NB4 (cell line): ENCODE data around the gene CHCHD6.

ENCODE experiments used
- MYC ChIP-seq: IDR thresholded peaks from 2 replicates; pipeline ENCODE4 v1.6.1; 2011; ENCODE audit warnings: low read depth, low read length
- POLR2A ChIP-seq: IDR thresholded peaks from 2 replicates; pipeline ENCODE4 v1.6.1; 2011; ENCODE audit warnings: mild to moderate bottlenecking; ENCODE audit not compliant: insufficient read length; ENCODE audit errors: extremely low read depth
- TF ChIP-seq, protein P1 (sequence below): IDR thresholded peaks from one replicate; pipeline ENCODE4 v1.5.1; 2012; ENCODE audit warnings: low read depth, low read length
- TF ChIP-seq, protein P2 (sequence below): IDR thresholded peaks from 2 replicates; pipeline ENCODE4 v1.6.1; 2011; ENCODE audit warnings: low read depth, low read length

DNA sequence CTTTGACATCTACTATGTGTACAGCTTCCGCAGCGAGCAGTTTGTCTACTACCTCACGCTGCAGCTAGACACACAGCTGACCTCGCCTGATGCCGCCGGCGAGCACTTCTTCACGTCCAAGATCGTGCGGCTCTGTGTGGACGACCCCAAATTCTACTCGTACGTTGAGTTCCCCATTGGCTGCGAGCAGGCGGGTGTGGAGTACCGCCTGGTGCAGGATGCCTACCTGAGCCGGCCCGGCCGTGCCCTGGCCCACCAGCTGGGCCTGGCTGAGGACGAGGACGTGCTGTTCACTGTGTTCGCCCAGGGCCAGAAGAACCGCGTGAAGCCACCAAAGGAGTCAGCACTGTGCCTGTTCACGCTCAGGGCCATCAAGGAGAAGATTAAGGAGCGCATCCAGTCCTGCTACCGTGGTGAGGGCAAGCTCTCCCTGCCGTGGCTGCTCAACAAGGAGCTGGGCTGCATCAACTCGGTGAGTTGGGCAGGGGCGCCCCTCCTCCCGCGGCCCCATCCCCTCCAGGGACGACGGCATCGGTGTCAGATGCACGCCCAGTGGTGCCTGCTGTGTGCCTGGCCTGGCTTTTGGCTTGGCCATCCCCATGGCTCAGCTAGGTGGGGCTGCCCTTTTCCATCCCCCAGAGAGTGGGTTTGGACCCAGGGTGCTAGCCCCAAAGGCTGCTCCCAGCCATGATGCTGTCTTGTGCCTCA is 285.4 kb downstream of the CHCHD6 start:
- TF ChIP-seq, protein P1, sequence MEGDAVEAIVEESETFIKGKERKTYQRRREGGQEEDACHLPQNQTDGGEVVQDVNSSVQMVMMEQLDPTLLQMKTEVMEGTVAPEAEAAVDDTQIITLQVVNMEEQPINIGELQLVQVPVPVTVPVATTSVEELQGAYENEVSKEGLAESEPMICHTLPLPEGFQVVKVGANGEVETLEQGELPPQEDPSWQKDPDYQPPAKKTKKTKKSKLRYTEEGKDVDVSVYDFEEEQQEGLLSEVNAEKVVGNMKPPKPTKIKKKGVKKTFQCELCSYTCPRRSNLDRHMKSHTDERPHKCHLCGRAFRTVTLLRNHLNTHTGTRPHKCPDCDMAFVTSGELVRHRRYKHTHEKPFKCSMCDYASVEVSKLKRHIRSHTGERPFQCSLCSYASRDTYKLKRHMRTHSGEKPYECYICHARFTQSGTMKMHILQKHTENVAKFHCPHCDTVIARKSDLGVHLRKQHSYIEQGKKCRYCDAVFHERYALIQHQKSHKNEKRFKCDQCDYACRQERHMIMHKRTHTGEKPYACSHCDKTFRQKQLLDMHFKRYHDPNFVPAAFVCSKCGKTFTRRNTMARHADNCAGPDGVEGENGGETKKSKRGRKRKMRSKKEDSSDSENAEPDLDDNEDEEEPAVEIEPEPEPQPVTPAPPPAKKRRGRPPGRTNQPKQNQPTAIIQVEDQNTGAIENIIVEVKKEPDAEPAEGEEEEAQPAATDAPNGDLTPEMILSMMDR, result no peak
- TF ChIP-seq POLR2A (no peak), MYC (no peak)
- TF ChIP-seq, protein P2, sequence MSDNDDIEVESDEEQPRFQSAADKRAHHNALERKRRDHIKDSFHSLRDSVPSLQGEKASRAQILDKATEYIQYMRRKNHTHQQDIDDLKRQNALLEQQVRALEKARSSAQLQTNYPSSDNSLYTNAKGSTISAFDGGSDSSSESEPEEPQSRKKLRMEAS, result no peak
